OCI-LY1 (cell line): ENCODE results near the gene PAX2.

Source experiments
- H2AFZ ChIP-seq: fragments of 200-600 bp; sonication (generic), shearing (Covaris generic); 2 replicates; pipeline ENCODE4 v1.6.0; 2014; ENCODE audit warnings: antibody characterized with exemption, mild to moderate bottlenecking, low read length
- H3F3A ChIP-seq: fragments of 200-600 bp; sonication (generic), shearing (Covaris generic); 2 replicates; pipeline ENCODE4 v1.6.0; 2014; ENCODE audit warnings: mild to moderate bottlenecking, antibody characterized with exemption, low read length, moderate library complexity; ENCODE audit not compliant: insufficient read depth
- H3K27ac ChIP-seq: fragments of 200-600 bp; sonication (generic); 2 replicates; pipeline ENCODE4 v1.5.1; 2014; ENCODE audit warnings: low read length, mixed run types, mild to moderate bottlenecking, low read depth; ENCODE audit not compliant: poor library complexity, severe bottlenecking
- H3K27me3 ChIP-seq: fragments of 200-600 bp; sonication (generic); 2 replicates; pipeline ENCODE4 v1.6.0; 2014; ENCODE audit warnings: antibody characterized with exemption, mild to moderate bottlenecking, low read length, moderate library complexity; ENCODE audit not compliant: insufficient read depth
- H3K36me3 ChIP-seq: fragments of 200-600 bp; sonication (generic); 2 replicates; pipeline ENCODE4 v1.6.1; 2014; ENCODE audit warnings: mild to moderate bottlenecking, antibody characterized with exemption, low read length, moderate library complexity, mixed read lengths; ENCODE audit not compliant: insufficient read depth
- H3K4me1 ChIP-seq: fragments of 200-600 bp; sonication (generic); 2 replicates; pipeline ENCODE4 v1.5.1; 2014; ENCODE audit warnings: mild to moderate bottlenecking, low read length, moderate library complexity; ENCODE audit not compliant: insufficient read depth, severe bottlenecking
- H3K4me2 ChIP-seq: fragments of 200-600 bp; sonication (generic), shearing (Covaris generic); 2 replicates; pipeline ENCODE4 v1.6.1; 2014; ENCODE audit warnings: low read length
- H3K4me3 ChIP-seq: fragments of 200-600 bp; sonication (generic); 2 replicates; pipeline ENCODE4 v1.5.1; 2014; ENCODE audit warnings: low read length, low read depth, mild to moderate bottlenecking, mixed read lengths; ENCODE audit not compliant: poor library complexity, severe bottlenecking
- H3K79me2 ChIP-seq: fragments of 200-600 bp; shearing (Covaris generic); 2 replicates; pipeline ENCODE4 v1.6.1; 2016; ENCODE audit warnings: mixed run types, low read length, mixed read lengths; ENCODE audit not compliant: insufficient read depth
- H3K9ac ChIP-seq: fragments of 200-600 bp; sonication (generic), shearing (Covaris generic); 2 replicates; pipeline ENCODE4 v1.6.1; 2014; ENCODE audit warnings: mild to moderate bottlenecking, low read length, mixed read lengths
- H3K9me2 ChIP-seq: fragments of 200-600 bp; sonication (generic), shearing (Covaris generic); 2 replicates; pipeline ENCODE4 v1.6.1; 2014; ENCODE audit warnings: low read depth, mild to moderate bottlenecking, low read length, mixed read lengths
- H3K9me3 ChIP-seq: fragments of 200-600 bp; shearing (Covaris generic); 2 replicates; pipeline ENCODE4 v1.6.1; 2014; ENCODE audit warnings: low read length, mixed read lengths
- H4K20me1 ChIP-seq: fragments of 200-600 bp; sonication (generic), shearing (Covaris generic); 2 replicates; pipeline ENCODE4 v1.6.0; 2016; ENCODE audit warnings: mild to moderate bottlenecking, low read length; ENCODE audit not compliant: insufficient read depth
- CTCF ChIP-seq: fragments of 200-600 bp; sonication (generic), shearing (Covaris generic); IDR thresholded peaks from 2 replicates; pipeline ENCODE4 v1.5.1; 2017; ENCODE audit warnings: mild to moderate bottlenecking, antibody characterized with exemption, low read length, moderate library complexity, mixed read lengths
- EZH2 ChIP-seq: fragments of 200-600 bp; sonication (generic), shearing (Covaris generic); IDR thresholded peaks from 2 replicates; pipeline ENCODE4 v1.8.0; 2017; ENCODE audit warnings: borderline replicate concordance, mixed run types, mild to moderate bottlenecking, antibody characterized with exemption, low read length, moderate library complexity, mixed read lengths

PAX2 gene

GRCh38 chr10:100867261-100867963 lies 122.0 kb downstream of the PAX2 start:
- no peaks in the 10 kb centered on the region for H3K9me2 ChIP-seq
- no peak overlapping the region for H3K9ac ChIP-seq
- no peaks in the 10 kb centered on the region for H3K36me3 ChIP-seq
- no peak overlapping the region for H2AFZ ChIP-seq
- no peak overlapping the region for H3K4me3 ChIP-seq
- no peak overlapping the region for H3K27ac ChIP-seq
- no peaks in the 10 kb centered on the region for H3K27me3 ChIP-seq
- no peaks in the 10 kb centered on the region for H3K9me3 ChIP-seq
- TF ChIP-seq CTCF, result no peak
- TF ChIP-seq EZH2, result no peak
- H3K4me1 ChIP-seq, result no peaks in the 10 kb centered on the region
- H4K20me1 ChIP-seq, result no peaks in the 10 kb centered on the region
- no peaks in the 10 kb centered on the region for H3F3A ChIP-seq
- H3K79me2 ChIP-seq, result no peaks in the 10 kb centered on the region
- H3K4me2 ChIP-seq, result no peak overlapping the region

DNA sequence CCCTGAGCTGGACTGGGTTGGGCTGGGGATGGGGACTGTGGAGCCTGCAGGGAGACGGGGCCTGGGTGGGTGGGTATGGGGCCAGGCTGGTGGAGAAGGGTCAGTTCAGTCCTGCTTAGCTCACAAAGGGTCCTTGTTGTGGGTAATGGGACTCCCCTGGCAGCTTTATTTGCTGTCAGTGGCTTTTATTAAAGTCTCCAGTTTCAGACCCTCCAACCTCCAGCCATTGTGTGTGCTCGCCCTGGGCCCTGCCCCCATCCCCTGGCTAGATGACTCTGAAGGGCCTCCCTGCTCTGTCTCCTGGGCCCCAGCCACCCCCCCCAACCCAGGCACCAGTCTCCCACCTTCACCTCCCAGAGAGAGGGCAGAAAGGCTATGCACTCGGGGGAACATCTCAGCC lies 123.0 kb downstream of the PAX2 start:
- Histone ChIP-seq H3K36me3 (no peaks in the 10 kb centered on the region), H4K20me1 (no peaks in the 10 kb centered on the region), H2AFZ (no peak overlapping the region), H3K4me2 (no peak overlapping the region), H3K79me2 (no peaks in the 10 kb centered on the region), H3F3A (no peaks in the 10 kb centered on the region), H3K9me3 (no peaks in the 10 kb centered on the region), H3K4me3 (no peak overlapping the region), H3K9ac (no peak overlapping the region), H3K9me2 (no peaks in the 10 kb centered on the region), H3K4me1 (no peaks in the 10 kb centered on the region), H3K27me3 (no peaks in the 10 kb centered on the region), H3K27ac (no peak overlapping the region)
- TF ChIP-seq EZH2 (no peak), CTCF (no peak)

- no peaks in the 10 kb centered on the region for H3K9me3 ChIP-seq
- H3K4me3 ChIP-seq, result no peak overlapping the region
- TF ChIP-seq EZH2 (no peak), CTCF (no peak)
- no peaks in the 10 kb centered on the region for H3K27me3 ChIP-seq
- no peak overlapping the region for H2AFZ ChIP-seq
- H3K27ac ChIP-seq, result no peak overlapping the region
- no peaks in the 10 kb centered on the region for H3K4me1 ChIP-seq
- no peak overlapping the region for H3K9ac ChIP-seq
- H3K36me3 ChIP-seq, result no peaks in the 10 kb centered on the region
- H4K20me1 ChIP-seq, result no peaks in the 10 kb centered on the region
- no peaks in the 10 kb centered on the region for H3K79me2 ChIP-seq
- H3F3A ChIP-seq, result no peaks in the 10 kb centered on the region
- H3K4me2 ChIP-seq, result no peak overlapping the region
- H3K9me2 ChIP-seq, result no peaks in the 10 kb centered on the region
Observed at GRCh38 chr10:100869399-100869798, 124.0 kb downstream of the PAX2 start.
